CD4-positive, alpha-beta T cell treated with Interleukin-10 for 1 hour (primary cell): ENCODE measurements around the gene PODXL.

Experiments used
- DNase-seq: peaks from one replicate; pipeline ENCODE4 v3.0.0-alpha.2; 2020

The PODXL gene

GRCh38 chr7:131556053-131556908 lies at the start of gene PODXL:
PODXL (minus strand) TSS chr7:131556628; CDS start chr7:131556359, 269 bp downstream.
- DNase-seq = peak; percentile 71

GRCh38 chr7:131605280-131605878 lies 49.0 kb upstream of the PODXL start:
- DNase-seq = no peak

GRCh38 chr7:131604841-131605279 lies 48.4 kb upstream of the PODXL start:
- no peak for DNase-seq

GRCh38 chr7:131603932-131604331 lies 47.5 kb upstream of the PODXL start:
- DNase-seq = no peak

GRCh38 chr7:131602994-131603372 lies 46.6 kb upstream of the PODXL start:
- DNase-seq = no peak

- no peak for DNase-seq
These were observed 46.0 kb upstream of the PODXL start for GRCh38 chr7:131602304-131602993.

GRCh38 chr7:131600085-131600881 lies 43.9 kb upstream of the PODXL start:
- no peak for DNase-seq

- DNase-seq = no peak
These were observed 40.4 kb upstream of the PODXL start for GRCh38 chr7:131596785-131597184.

GRCh38 chr7:131595699-131596098 lies 39.3 kb upstream of the PODXL start:
- no peak for DNase-seq

GRCh38 chr7:131591687-131592319 lies 35.4 kb upstream of the PODXL start:
- DNase-seq = no peak

- no peak for DNase-seq
These were observed 31.0 kb upstream of the PODXL start for GRCh38 chr7:131587315-131587923.

GRCh38 chr7:131586759-131587158 lies 30.3 kb upstream of the PODXL start:
- no peak for DNase-seq

- DNase-seq = no peak
These were observed 29.8 kb upstream of the PODXL start for GRCh38 chr7:131586259-131586658.

GRCh38 chr7:131583430-131583829 lies 27.0 kb upstream of the PODXL start:
- no peak for DNase-seq

- DNase-seq = no peak
These were observed 25.0 kb upstream of the PODXL start for GRCh38 chr7:131581241-131582051.

- no peak for DNase-seq
These were observed 22.2 kb upstream of the PODXL start for GRCh38 chr7:131578602-131579001.

- DNase-seq = no peak
These were observed 18.3 kb upstream of the PODXL start for GRCh38 chr7:131574741-131575140.

- DNase-seq = no peak
These were observed 14.0 kb upstream of the PODXL start for GRCh38 chr7:131570401-131570800.

- no peak for DNase-seq
These were observed 12.5 kb upstream of the PODXL start for GRCh38 chr7:131568970-131569369.

- no peak for DNase-seq
These were observed 12.1 kb upstream of the PODXL start for GRCh38 chr7:131568510-131568909.

- no peak for DNase-seq
These were observed 8.2 kb upstream of the PODXL start for GRCh38 chr7:131564640-131565039.
